COLO829 (cell line): Measurements from ENCODE around the gene HOXC5.
"Not testable (repeated sequence)": the region's sequence is repeated elsewhere in the genome, so short reads cannot be mapped to it uniquely, and the experiment has no call there.

ENCODE experiments used
- DNase-seq: peaks from one replicate; pipeline ENCODE4 v3.0.0; 2012; ENCODE audit warnings: low spot score

HOXC5 gene

GRCh38 chr12:54066408-54066807, 33.6 kb downstream of the HOXC5 start:
- DNase-seq: no peak

DNA sequence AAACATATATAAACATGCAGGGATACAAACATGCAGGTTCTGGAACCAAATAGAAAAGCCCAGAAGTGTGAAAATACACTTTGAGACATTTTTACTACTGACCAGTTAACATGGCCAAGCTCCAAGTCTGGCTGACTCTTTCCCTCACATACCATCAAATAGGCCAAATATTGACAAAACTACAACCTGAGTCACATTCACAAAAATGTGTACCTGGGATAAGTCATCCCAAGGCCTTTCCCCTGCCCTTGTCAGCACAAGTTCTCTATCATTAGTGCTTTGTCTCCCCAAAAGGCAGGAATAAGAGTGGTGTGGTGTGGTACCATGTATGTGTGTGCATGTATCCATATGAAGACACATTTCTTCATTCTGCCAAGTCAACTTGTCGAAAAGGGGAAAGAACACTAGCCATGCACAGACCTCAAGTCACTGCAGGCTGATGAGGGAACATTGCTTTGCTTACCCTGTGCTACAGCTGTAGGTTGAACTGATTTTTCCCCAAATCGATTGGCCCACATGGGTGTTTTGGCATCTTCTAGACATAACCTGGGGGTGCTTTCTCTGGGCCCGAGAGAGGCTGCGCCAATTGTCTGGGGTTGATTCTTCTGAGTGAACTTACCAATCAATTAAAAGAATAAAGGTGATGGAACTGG, 35.7 kb downstream of the HOXC5 start:
- no peak for DNase-seq

- no peak for DNase-seq
These were observed 39.1 kb downstream of the HOXC5 start for GRCh38 chr12:54071942-54072341.

GRCh38 chr12:54074308-54074707, 41.5 kb downstream of the HOXC5 start:
- no peak for DNase-seq

DNA sequence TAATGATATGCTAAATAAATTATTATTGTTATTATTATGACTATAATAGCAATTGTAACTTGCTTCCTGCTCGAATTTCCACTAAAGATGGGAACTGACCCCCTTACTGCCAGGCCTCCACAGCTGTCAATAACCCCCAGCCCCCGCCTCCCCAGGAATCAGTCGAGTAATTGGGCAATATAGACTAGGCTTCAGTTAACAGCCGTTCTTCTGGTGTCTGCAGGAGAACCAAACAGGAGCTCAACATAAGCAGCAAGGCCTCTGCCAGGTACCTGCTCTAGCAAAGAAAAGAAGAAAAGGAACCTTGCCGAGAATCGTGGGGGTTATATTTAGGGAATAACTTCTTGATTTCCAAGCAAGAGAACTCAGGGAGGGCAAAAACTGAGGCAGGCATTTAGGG, 42.6 kb downstream of the HOXC5 start:
- DNase-seq: no peak

- DNase-seq: no peak
These were observed 43.1 kb downstream of the HOXC5 start for GRCh38 chr12:54075974-54076373.

GRCh38 chr12:54077843-54078242, 45.0 kb downstream of the HOXC5 start:
- DNase-seq: not testable (repeated sequence)

DNA sequence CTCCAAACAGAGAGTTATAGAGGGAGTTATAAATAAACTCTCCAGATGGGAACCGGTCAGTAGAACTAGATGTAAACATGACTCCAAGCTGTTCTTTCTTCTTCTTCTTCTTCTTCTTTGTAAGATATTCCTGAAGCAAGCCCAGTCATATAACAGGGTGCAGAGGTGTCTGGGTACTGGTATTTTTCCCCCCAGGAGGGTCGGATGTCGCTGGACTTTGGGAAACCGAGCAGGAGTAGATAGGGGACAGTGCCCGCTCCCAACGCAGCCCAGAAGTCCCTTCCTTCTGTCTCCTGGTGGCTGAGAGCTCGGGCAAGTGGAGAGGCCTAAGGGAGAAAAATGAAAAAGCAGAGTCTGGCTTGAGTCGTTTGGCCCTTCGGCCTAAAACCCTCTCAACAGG, 46.3 kb downstream of the HOXC5 start:
- DNase-seq: not testable (repeated sequence)

GRCh38 chr12:54080008-54080924, 47.4 kb downstream of the HOXC5 start:
- not testable (repeated sequence) for DNase-seq

GRCh38 chr12:54081053-54081514, 48.2 kb downstream of the HOXC5 start:
- not testable (repeated sequence) for DNase-seq

DNA sequence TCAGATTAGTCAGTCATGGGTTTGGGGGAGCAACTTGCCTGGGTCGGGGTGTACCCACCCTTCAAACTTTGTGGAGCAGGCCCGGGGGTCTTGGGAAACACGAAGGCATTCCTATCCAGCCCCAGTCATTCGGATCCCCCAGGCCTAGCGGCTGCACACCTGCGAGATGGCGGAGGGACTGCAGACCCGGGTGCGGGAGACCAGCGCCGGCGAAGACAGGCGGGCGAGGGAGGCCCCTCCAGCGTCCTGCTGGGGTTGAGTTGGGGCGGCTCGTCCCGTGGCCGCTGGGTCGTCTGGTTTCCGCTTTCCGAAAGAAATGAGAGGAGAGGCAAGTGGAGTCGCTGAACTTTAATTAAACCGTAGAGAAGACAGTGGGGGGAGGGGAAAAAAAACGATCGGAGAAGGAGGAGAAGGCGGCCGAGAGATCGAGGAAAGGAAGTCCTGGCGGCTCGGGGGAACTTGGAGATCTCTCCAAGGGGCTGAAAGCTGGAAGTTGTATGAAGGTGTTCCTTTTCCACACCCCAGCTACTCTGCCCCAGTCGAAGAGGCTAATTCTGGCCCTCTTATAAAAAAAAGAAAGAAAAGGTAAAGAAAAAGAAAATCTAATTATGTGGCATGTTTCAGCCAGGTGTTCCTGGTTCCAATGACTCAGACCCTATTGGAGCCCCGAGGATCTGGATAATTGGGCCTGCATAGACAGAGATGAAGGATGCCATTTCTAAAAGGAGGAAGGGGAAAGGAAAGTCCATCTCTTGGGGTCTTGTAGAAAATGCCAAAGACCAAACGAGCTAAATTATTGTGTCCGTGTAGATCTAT, 48.9 kb downstream of the HOXC5 start:
- not testable (repeated sequence) for DNase-seq

DNA sequence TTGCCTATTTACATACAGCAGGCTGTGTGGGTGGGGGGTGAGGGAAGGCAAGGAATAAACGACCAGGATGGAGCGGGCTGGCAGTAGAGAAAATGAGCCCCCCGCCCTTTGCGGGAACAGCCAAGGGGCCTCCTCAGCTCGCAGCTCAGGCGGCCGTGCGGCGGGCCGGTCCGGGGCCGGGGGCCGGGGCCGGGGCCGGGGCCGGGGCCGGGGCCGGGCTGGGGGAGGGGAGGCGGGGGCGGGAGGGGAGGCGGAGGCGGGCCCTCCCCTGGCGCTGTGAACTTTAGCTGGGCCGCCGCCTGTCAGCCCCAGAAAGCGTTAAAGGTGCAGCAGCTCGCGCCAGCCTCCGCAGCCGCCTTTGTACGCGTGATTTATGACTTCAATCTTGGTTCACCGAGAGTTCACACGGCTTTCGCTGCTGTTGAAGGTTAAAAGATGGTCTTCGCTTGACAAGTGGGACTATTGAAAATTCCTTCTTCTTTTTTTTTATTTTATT, 49.6 kb downstream of the HOXC5 start:
- no peak for DNase-seq
